Hippocampal formation (tissue), 2 donors: Measurements from ENCODE around the gene KPNA2.
"Not testable (repeated sequence)": the region's sequence is repeated elsewhere in the genome, so short reads cannot be mapped to it uniquely, and the experiment has no call there.

ENCODE experiments used
- DNase-seq, 2 donors: peaks; one replicate each; lab custom pipeline; 2025; lab: John Stamatoyannopoulos, UW

Gene KPNA2

GRCh38 chr17:68057531-68057952 is 22.0 kb downstream of the KPNA2 start:
- no peak for DNase-seq

- no peak for DNase-seq
These were observed 24.8 kb downstream of the KPNA2 start for GRCh38 chr17:68060336-68060735.

DNA sequence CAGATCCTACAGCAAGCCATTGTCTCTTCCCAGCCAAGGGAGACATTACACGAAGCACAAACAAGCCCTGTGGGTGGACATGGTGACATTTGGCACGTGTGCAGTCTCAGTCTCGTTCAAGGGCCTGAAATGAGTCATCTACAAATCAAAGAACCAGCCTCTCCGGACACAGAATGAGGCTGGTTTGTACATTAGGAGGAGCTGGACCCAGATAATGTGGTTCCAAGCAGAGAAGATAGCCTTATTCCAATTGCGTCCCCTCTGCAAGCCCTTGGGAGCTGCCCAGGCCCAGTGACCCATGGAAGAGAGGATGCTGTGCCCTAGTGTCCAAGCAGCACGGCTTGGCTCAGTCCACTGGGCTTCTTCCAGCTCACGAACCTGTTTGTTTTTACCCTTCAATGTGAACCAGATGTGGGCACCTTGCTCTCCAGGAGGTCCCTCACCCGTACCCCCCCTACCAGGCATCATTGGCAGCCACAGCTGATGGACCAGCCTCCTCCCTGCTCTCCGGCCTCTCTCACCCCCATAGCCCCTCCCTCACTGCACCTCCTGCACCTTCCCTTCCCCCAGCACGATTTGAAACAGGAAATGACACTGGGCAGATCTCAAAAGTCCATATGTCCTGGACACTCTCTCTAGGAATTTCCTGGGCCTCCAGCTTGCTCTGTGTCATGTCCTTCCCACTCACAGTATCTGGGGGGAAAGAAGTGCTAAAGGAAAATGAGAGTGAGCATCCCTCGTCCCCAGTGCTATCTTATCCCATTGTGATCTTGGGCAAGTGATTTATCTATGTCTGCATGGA is 26.2 kb downstream of the KPNA2 start:
- no peak for DNase-seq

GRCh38 chr17:68065366-68065765 is 29.8 kb downstream of the KPNA2 start:
- DNase-seq, result not testable (repeated sequence)

DNA sequence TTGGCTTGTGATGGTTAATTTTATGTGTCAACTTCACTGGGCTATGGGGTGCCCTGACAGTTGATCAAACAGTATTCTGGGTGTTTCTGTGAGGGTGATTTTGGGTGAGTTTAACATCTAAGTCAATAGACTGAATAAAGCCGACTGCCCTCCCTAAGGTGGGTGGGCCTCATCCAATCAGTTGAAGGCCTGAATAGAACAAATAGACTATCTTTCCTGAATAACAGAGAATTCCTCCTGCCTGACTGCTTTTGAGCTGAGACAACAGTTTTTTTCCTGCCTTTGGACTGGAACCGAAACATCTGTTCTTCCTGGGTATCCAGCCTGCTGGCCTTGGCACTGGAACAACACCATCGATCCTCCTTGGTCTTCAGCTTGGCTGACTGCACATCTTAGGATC is 33.0 kb downstream of the KPNA2 start:
- not testable (repeated sequence) for DNase-seq

GRCh38 chr17:68070582-68071444 is 35.3 kb downstream of the KPNA2 start:
- not testable (repeated sequence) for DNase-seq

- DNase-seq, result no peak
These were observed 38.7 kb downstream of the KPNA2 start for GRCh38 chr17:68074279-68074678.

DNA sequence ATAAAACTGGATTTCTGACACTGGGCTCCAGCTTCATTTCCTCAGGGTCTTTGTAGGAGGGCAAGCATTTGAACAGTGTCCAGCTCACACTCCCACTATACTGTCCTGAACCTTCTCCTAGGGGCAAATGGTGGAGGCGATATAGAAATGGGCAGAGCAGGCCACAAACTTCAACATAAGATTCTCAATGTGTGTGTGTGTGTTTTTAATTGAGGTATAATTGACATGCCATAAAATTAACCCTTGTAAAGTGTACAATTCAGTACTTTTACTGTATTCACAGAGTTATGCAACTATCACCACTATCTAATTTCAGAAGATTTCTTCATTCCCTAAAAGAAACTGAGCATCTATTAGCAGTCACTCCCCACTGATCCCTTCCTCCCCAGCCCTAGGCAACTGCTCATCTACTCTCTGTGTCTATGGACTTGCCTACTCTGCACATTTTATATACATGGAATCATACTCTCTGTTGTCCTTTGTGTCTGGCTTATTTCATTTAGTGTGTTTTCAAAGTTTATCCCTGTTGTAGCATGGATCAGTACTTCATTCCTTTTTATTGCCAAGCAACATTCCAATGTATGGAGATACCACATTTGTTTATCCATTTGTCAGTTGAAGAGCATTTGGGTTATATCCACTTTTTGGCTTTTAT is 40.5 kb downstream of the KPNA2 start:
- not testable (repeated sequence) for DNase-seq

GRCh38 chr17:68077498-68077897 is 42.0 kb downstream of the KPNA2 start:
- peak in 1 of 2 donors; percentile 4 for DNase-seq

- DNase-seq, result no peak
These were observed 45.0 kb downstream of the KPNA2 start for GRCh38 chr17:68080411-68081150.

- DNase-seq, result not testable (repeated sequence)
These were observed 46.0 kb downstream of the KPNA2 start for GRCh38 chr17:68081305-68082265.

DNA sequence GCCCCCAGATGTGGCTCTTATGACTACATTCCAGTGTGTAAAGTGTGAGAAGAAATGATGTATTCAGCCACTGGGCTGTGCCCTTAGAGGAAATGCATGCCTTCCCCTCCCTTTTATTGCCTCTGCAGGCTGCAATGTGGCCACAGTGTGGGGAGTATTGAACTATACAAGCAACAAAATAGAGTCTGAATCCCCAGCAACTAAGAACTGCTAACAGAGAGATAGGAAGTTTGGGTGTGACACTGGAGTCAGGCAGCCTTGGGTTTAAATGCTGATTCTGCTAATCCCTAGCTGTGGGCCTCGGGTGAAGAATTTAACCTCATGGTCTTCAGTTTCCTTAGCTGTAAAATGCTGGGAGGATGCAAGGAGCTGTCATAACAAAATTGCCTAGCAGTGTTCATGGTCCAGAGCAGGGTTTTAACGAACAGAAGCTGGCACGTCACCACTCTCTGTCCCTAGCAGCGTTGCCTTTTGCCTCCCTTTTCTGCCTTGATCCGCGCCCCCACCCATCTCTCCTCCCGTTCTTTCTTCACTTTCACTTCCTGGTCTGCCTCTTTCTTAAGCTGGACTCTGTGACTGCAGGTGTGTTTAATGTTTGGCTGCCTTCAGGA is 50.3 kb downstream of the KPNA2 start:
- no peak for DNase-seq

DNA sequence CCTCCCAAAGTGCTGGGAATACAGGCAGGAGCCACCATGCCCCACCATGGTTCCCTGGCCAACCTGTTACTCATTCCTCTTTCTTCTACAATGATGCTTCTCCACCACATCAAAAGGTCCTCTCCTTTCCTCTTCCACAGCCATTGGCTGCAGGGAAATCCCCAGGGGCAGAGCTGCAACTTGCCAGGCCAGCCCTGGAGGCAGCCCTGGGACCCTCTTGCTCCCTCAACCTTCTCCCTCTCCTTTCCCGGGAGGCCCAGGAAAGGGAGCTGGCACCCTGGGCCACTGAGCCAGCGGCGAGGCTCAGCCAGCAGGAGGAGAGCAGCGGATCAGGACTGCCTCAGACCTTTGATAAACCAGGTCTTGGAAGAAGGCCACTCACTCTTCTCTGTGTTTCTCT is 51.1 kb downstream of the KPNA2 start:
- not testable (repeated sequence) for DNase-seq

GRCh38 chr17:68087131-68087623 is 51.6 kb downstream of the KPNA2 start:
- DNase-seq, result not testable (repeated sequence)

DNA sequence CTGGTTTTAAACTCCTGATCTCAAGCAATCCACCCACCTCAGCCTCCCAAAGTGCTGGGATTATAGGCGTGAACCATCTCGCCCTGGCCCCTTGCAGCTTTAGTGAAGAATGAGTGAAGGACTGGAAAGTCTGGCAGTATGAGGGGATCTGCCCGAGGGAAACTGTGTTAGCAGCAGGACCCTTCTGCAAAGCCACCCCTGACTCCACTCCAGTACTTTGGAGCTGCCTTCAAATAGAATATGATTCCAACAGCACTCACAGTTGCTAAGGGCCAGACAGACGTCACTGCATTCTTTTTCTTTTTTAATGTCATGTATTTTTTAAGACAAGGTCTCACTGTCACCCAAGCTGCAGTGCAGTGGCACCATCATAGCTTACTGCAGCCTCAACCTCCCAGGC is 52.3 kb downstream of the KPNA2 start:
- DNase-seq, result no peak

GRCh38 chr17:68089881-68090280 is 54.3 kb downstream of the KPNA2 start:
- DNase-seq, result no peak

DNA sequence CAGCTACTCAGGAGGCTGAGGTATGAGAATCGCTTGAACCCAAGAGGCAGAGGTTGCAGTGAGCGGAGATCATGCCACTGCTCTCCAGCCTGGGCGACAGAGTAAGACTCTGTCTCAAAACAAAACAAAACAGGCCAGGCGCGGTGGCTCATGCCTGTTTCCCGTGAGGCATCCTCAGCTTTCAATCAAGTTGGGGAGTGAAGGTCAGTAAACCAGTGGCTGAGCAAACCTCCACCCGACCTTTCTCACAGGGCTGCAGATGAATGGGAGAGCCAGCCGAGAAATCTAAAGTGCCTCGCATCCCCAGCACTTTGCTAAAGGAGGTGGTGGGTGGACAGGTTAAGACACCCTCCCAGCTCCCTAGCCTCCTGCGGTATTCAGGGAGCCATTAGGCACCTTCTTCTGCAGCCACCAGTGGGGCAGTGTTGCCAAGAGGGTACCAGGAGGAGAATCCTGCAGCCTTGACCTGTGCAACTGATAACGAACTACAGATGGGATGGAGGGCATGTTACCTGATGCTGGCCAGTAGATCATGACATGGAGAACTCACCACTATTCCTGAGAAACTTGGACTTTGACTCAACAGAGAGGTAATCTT is 59.0 kb downstream of the KPNA2 start:
- DNase-seq, result no peak

DNA sequence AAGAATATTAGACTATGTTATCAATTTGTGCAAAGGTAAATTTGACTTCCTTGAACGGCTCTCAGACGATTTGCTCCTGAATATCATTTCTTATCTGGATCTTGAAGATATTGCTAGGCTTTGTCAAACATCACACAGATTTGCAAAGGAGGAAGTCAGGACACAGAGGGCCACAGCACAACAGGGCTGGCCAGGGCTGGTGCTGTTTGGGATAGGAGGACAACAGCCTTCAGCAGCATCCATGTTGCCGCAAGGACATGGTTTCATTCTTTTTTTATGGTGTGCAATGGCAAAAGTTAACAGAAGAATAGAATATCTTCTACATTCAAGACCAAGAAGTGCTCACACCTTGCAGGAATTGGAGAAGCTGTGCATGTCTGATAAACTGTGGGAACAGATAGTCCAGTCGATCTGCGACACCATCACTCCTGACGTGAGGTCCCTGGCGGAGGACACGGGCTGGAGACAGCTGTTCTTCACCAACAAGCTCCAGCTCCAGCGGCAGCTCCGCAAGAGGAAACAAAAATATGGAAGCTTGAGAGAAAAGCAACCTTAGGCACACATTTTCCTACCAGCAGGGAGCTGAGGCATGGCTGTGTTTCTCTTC is 59.8 kb downstream of the KPNA2 start:
- DNase-seq, result no peak

DNA sequence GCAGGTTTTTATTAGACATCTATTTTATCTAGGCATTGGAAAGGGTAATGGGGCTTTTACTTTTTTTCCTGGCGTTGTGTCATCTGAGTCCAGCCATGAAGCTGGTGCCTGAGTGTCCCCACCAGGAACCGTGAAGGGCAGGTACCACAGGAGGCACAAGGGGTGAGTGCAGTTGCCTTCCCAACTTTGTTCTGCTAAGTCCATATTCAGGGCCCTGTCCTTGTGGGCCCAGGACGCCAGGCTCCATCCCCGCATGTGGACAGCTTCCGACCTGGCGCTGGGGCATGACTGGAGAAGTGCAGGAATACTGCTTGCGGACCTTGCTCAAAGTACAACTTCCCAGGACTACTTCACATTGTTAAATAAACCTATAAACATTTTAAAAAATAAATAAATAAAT is 60.6 kb downstream of the KPNA2 start:
- no peak for DNase-seq
